ENCODE data around the gene CTSD.

- TF ChIP-seq CTCF (IDR thresholded peaks at IDR 0.05) (no peak), FOXP4 (CRISPR knock-in tag; IDR thresholded peaks at IDR 0.05) (no peak), JAZF1 (CRISPR knock-in tag; IDR thresholded peaks at IDR 0.05) (no peak), E2F1 (CRISPR knock-in tag; IDR thresholded peaks at IDR 0.05) (no peak), NR3C1 (CRISPR knock-in tag; conservative IDR thresholded peaks at IDR 0.05; ENCODE audit: low read depth) (no peak), TCF7 (CRISPR knock-in tag; IDR thresholded peaks at IDR 0.05; ENCODE audit: low read depth) (no peak)
Measured at GRCh38 chr11:1785749-1786413, 22.2 kb upstream of the CTSD start.
